DND-41 (cell line): ENCODE results near the gene LRP1.

ENCODE experiments used
- CTCF ChIP-seq: IDR thresholded peaks from 2 replicates; pipeline ENCODE4 v1.5.1; 2012; ENCODE audit warnings: borderline replicate concordance, low read length, moderate library complexity, mild to moderate bottlenecking; ENCODE audit not compliant: poor library complexity, severe bottlenecking; ENCODE audit errors: extremely low read depth
- EZH2 ChIP-seq: IDR thresholded peaks from 3 replicates; pipeline ENCODE4 v1.6.1; 2012; ENCODE audit warnings: borderline replicate concordance, low read depth, mild to moderate bottlenecking, moderate library complexity, low read length, inconsistent platforms; ENCODE audit not compliant: severe bottlenecking

GRCh38 chr12:57098546-57098945 lies 29.7 kb upstream of the LRP1 start:
- TF ChIP-seq EZH2 (no peak), CTCF (no peak)
